ENCODE results near the gene TFG.

Gene TFG

DNA sequence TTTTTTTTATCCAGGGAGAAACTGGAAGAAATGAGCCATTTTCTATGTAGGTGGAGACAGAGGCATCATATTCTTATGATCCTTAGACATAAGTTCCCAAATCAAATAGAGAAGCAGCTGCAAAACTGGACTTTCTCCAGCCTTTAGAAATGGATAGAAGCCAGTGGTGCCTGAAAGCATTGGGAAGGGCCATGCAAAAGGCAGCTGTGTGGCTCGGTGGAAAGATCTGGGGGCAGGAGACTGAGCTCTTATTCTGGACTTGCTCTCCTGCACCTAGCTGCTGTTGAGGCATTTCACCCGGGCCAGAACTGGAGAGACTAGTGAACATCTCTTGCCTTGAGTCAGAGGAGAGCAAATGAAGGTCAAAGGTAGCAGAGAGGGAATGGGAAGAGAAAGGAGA is 73.1 kb downstream of the TFG start:
- Histone ChIP-seq H3K27ac (ENCODE audit: insufficient read depth in 1 of 2, low read depth in 1 of 2, low read length in 2 of 2, poor library complexity in 1 of 2, severe bottlenecking in 2 of 2) (no peak overlapping the region), H3K4me3 (ENCODE audit: control insufficient read depth in 1 of 7, extremely low read depth in 1 of 7, insufficient read depth in 4 of 7, low read depth in 2 of 7, low read length in 6 of 7) (no peak overlapping the region)
- POLR2A ChIA-PET, result no interaction called here

DNA sequence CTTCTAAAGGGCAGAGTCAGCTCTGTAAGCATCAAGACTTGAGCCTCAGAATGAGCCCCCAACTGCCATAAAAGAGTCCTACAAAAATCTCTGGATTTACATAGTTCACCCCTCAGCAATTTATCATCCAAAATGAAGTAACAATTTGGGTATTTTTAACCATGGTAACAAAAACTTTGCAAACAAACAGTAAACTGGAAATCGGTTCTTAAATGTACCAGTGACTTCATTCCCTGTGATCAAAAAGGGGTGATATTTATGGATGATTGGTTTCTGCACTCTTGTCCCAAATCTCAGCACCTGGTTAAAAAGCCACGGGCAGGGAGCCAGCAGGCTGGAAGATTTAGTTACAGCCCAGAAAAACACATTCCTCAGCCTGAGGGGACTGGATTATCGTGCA is 73.6 kb downstream of the TFG start:
- CTCF ChIA-PET, result no interaction called here
- POLR2A ChIA-PET, result no interaction called here
- Histone ChIP-seq H3K4me3 (ENCODE audit: control insufficient read depth in 1 of 7, extremely low read depth in 1 of 7, insufficient read depth in 4 of 7, low read depth in 2 of 7, low read length in 6 of 7) (no peak overlapping the region), H3K4me1 (ENCODE audit: control extremely low read depth in 1 of 4, control insufficient read depth in 4 of 4, insufficient read depth in 4 of 4, low read length in 3 of 4) (no peaks in the 10 kb centered on the region), H3K27ac (ENCODE audit: insufficient read depth in 1 of 2, low read depth in 1 of 2, low read length in 2 of 2, poor library complexity in 1 of 2, severe bottlenecking in 2 of 2) (no peak overlapping the region), H3K27me3 (replicated peaks in 2 of 5; ENCODE audit: control insufficient read depth in 4 of 5, insufficient read depth in 5 of 5, low read length in 4 of 5) (no peaks in the 10 kb centered on the region), H3K9me3 (ENCODE audit: control extremely low read depth in 1 of 5, control insufficient read depth in 4 of 5, insufficient read depth in 2 of 5, low read depth in 1 of 5, low read length in 4 of 5) (peaks cover 0 to 10% (median 3%) of the 10 kb centered on the region in 5 experiments), H3K36me3 (ENCODE audit: control insufficient read depth in 4 of 4, insufficient read depth in 4 of 4, low read length in 3 of 4) (no peaks in the 10 kb centered on the region)
- WGBS (ENCODE audit: insufficient coverage), result 100% methylated on average over 2 of the region's 3 CpGs
- no peak for DNase-seq

More for the DNA sequence above, 73.1 kb downstream of the TFG start:
- Histone ChIP-seq H3K4me1 (ENCODE audit: control extremely low read depth in 1 of 4, control insufficient read depth in 4 of 4, insufficient read depth in 4 of 4, low read length in 3 of 4) (no peaks in the 10 kb centered on the region), H3K36me3 (ENCODE audit: control insufficient read depth in 4 of 4, insufficient read depth in 4 of 4, low read length in 3 of 4) (no peaks in the 10 kb centered on the region), H3K27me3 (replicated peaks in 2 of 5; ENCODE audit: control insufficient read depth in 4 of 5, insufficient read depth in 5 of 5, low read length in 4 of 5) (no peaks in the 10 kb centered on the region), H3K9me3 (ENCODE audit: control extremely low read depth in 1 of 5, control insufficient read depth in 4 of 5, insufficient read depth in 2 of 5, low read depth in 1 of 5, low read length in 4 of 5) (peaks cover 0 to 10% (median 3%) of the 10 kb centered on the region in 5 experiments)
- CTCF ChIA-PET, result interaction anchor here (0.6 kb wide), 1 partner anchor 15 kb away, joined by 3 read pairs; no protein-coding TSS in a partner anchor
- WGBS (ENCODE audit: insufficient coverage), result 89% methylated on average over 1 of the region's 2 CpGs
- no peak for DNase-seq

- no peak overlapping the region for H3K27ac ChIP-seq (ENCODE audit: insufficient read depth in 1 of 2, low read depth in 1 of 2, low read length in 2 of 2, poor library complexity in 1 of 2, severe bottlenecking in 2 of 2)
- H3K4me3 ChIP-seq (ENCODE audit: control insufficient read depth in 1 of 7, extremely low read depth in 1 of 7, insufficient read depth in 4 of 7, low read depth in 2 of 7, low read length in 6 of 7), result no peak overlapping the region
- 100% methylated on average over 2 of the region's 3 CpGs for WGBS (ENCODE audit: insufficient coverage)
- no peaks in the 10 kb centered on the region for H3K36me3 ChIP-seq (ENCODE audit: control insufficient read depth in 4 of 4, insufficient read depth in 4 of 4, low read length in 3 of 4)
- no peaks in the 10 kb centered on the region for H3K4me1 ChIP-seq (ENCODE audit: control extremely low read depth in 1 of 4, control insufficient read depth in 4 of 4, insufficient read depth in 4 of 4, low read length in 3 of 4)
- no peaks in the 10 kb centered on the region for H3K27me3 ChIP-seq (replicated peaks in 2 of 5; ENCODE audit: control insufficient read depth in 4 of 5, insufficient read depth in 5 of 5, low read length in 4 of 5)
- CTCF ChIA-PET, result no interaction called here
- no peak for DNase-seq
- POLR2A ChIA-PET, result no interaction called here
- peaks cover 0 to 10% (median 3%) of the 10 kb centered on the region in 5 experiments for H3K9me3 ChIP-seq (ENCODE audit: control extremely low read depth in 1 of 5, control insufficient read depth in 4 of 5, insufficient read depth in 2 of 5, low read depth in 1 of 5, low read length in 4 of 5)
Measured at GRCh38 chr3:100783619-100784018, 74.3 kb downstream of the TFG start.

DNA sequence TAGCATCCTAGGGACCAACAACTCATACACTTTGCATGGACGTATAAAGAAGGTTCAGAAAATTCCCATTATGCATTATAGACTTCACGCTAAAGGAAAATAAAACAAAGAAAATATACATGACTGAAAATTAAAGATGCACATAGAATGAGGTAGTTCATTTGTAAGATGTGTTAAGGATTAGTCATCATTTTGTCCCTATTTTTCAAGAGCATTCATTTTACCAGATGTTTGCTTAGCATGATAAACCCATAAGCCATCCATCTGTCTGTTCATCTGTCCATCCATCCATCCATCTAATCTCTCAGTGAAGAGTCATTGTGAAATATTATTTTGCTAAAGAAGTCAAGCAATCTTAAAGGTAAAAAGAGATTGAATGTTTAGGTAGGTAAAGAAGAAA is 80.3 kb downstream of the TFG start:
- CTCF ChIA-PET, result no interaction called here
- H3K27me3 ChIP-seq (replicated peaks in 2 of 5; ENCODE audit: control insufficient read depth in 4 of 5, insufficient read depth in 5 of 5, low read length in 4 of 5), result no peaks in the 10 kb centered on the region
- H3K4me1 ChIP-seq (ENCODE audit: control extremely low read depth in 1 of 4, control insufficient read depth in 4 of 4, insufficient read depth in 4 of 4, low read length in 3 of 4), result peaks cover 0 to 3% (median 0%) of the 10 kb centered on the region in 4 experiments
- POLR2A ChIA-PET, result no interaction called here
- peaks cover 0 to 10% (median 3%) of the 10 kb centered on the region in 5 experiments for H3K9me3 ChIP-seq (ENCODE audit: control extremely low read depth in 1 of 5, control insufficient read depth in 4 of 5, insufficient read depth in 2 of 5, low read depth in 1 of 5, low read length in 4 of 5)
- WGBS (ENCODE audit: insufficient coverage), result no CpG with 5 or more reads among the region's 2 CpGs
- no peaks in the 10 kb centered on the region for H3K36me3 ChIP-seq (ENCODE audit: control insufficient read depth in 4 of 4, insufficient read depth in 4 of 4, low read length in 3 of 4)
- H3K27ac ChIP-seq (ENCODE audit: insufficient read depth in 1 of 2, low read depth in 1 of 2, low read length in 2 of 2, poor library complexity in 1 of 2, severe bottlenecking in 2 of 2), result no peak overlapping the region
- H3K4me3 ChIP-seq (ENCODE audit: control insufficient read depth in 1 of 7, extremely low read depth in 1 of 7, insufficient read depth in 4 of 7, low read depth in 2 of 7, low read length in 6 of 7), result no peak overlapping the region
- no peak for DNase-seq

- Histone ChIP-seq H3K36me3 (ENCODE audit: control insufficient read depth in 4 of 4, insufficient read depth in 4 of 4, low read length in 3 of 4) (no peaks in the 10 kb centered on the region), H3K4me1 (ENCODE audit: control extremely low read depth in 1 of 4, control insufficient read depth in 4 of 4, insufficient read depth in 4 of 4, low read length in 3 of 4) (peaks cover 0 to 3% (median 1%) of the 10 kb centered on the region in 4 experiments), H3K27me3 (replicated peaks in 2 of 5; ENCODE audit: control insufficient read depth in 4 of 5, insufficient read depth in 5 of 5, low read length in 4 of 5) (no peaks in the 10 kb centered on the region), H3K27ac (ENCODE audit: insufficient read depth in 1 of 2, low read depth in 1 of 2, low read length in 2 of 2, poor library complexity in 1 of 2, severe bottlenecking in 2 of 2) (no peak overlapping the region), H3K4me3 (ENCODE audit: control insufficient read depth in 1 of 7, extremely low read depth in 1 of 7, insufficient read depth in 4 of 7, low read depth in 2 of 7, low read length in 6 of 7) (peak overlapping the region in 1 of 7 experiments; percentile 63), H3K9me3 (ENCODE audit: control extremely low read depth in 1 of 5, control insufficient read depth in 4 of 5, insufficient read depth in 2 of 5, low read depth in 1 of 5, low read length in 4 of 5) (no peaks in the 10 kb centered on the region)
- ChIA-PET POLR2A (interaction anchor here (0.6 kb wide), 1 partner anchor 332 kb away, joined by 3 read pairs; no protein-coding TSS in a partner anchor), CTCF (interaction anchor here (0.6 to 2.0 kb wide), 11 partner anchors 9 to 725 kb away, joined by 3 to 7 read pairs (median 3); no protein-coding TSS in a partner anchor)
- 5% methylated on average over 2 of the region's 2 CpGs for WGBS (ENCODE audit: insufficient coverage)
- peak; percentile 28 to 35 (median 33) for DNase-seq
Measured at GRCh38 chr3:100796556-100796955, 87.3 kb downstream of the TFG start.

DNA sequence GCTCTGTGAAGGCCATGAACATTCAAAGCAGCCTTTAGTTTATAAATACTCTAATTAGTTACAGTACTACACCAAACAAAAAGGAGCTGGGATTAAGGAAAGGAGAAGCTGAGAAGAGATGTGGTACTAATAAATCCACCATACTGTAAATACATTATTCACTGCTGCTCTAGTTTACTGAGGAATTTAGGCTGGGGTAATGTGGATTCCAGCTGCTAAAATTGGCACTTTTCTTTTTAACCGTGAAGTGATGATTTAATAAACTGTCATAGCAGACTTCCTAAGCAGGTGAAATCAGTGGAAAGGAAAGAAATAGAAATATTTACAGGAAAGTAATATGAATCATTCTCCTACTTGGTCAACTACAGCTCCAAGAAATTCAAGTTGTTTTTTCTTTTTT is 88.7 kb downstream of the TFG start:
- WGBS (ENCODE audit: insufficient coverage), result 40% methylated on average over 1 of the region's 1 CpG
- POLR2A ChIA-PET, result interaction anchor here (0.7 kb wide), 1 partner anchor 8 kb away, joined by 4 read pairs; no protein-coding TSS in a partner anchor
- Histone ChIP-seq H3K9me3 (ENCODE audit: control extremely low read depth in 1 of 5, control insufficient read depth in 4 of 5, insufficient read depth in 2 of 5, low read depth in 1 of 5, low read length in 4 of 5) (no peaks in the 10 kb centered on the region), H3K4me1 (ENCODE audit: control extremely low read depth in 1 of 4, control insufficient read depth in 4 of 4, insufficient read depth in 4 of 4, low read length in 3 of 4) (peaks cover 0 to 3% (median 0%) of the 10 kb centered on the region in 4 experiments), H3K27ac (ENCODE audit: insufficient read depth in 1 of 2, low read depth in 1 of 2, low read length in 2 of 2, poor library complexity in 1 of 2, severe bottlenecking in 2 of 2) (no peak overlapping the region), H3K36me3 (ENCODE audit: control insufficient read depth in 4 of 4, insufficient read depth in 4 of 4, low read length in 3 of 4) (no peaks in the 10 kb centered on the region), H3K4me3 (ENCODE audit: control insufficient read depth in 1 of 7, extremely low read depth in 1 of 7, insufficient read depth in 4 of 7, low read depth in 2 of 7, low read length in 6 of 7) (no peak overlapping the region), H3K27me3 (replicated peaks in 2 of 5; ENCODE audit: control insufficient read depth in 4 of 5, insufficient read depth in 5 of 5, low read length in 4 of 5) (no peaks in the 10 kb centered on the region)
- no peak for DNase-seq
- CTCF ChIA-PET, result interaction anchor here (0.7 to 2.0 kb wide), 4 partner anchors 9 to 90 kb away, joined by 3 to 4 read pairs (median 3); no protein-coding TSS in a partner anchor

Data from common myeloid progenitor, CD34-positive (primary cell).